ENCODE results near the gene EMID1.

EMID1 gene

GRCh38 chr22:29275167-29275566, 69.5 kb downstream of the EMID1 start:
- TF ChIP-seq CTCF (IDR thresholded peaks at IDR 0.05; ENCODE audit: low read depth, low read length, missing control alignments), result no peak
- no peak overlapping the region for H3K4me3 ChIP-seq (replicated peaks; ENCODE audit: low read depth, low read length)
- no peak for DNase-seq (ENCODE audit: extremely low read depth, low read depth)

GRCh38 chr22:29275819-29276565, 70.3 kb downstream of the EMID1 start:
- no peak overlapping the region for H3K4me3 ChIP-seq (replicated peaks; ENCODE audit: low read depth, low read length)
- no peak for TF ChIP-seq CTCF (IDR thresholded peaks at IDR 0.05; ENCODE audit: low read depth, low read length, missing control alignments)
- DNase-seq (ENCODE audit: extremely low read depth, low read depth), result no peak

GRCh38 chr22:29277927-29278326, 72.2 kb downstream of the EMID1 start:
- no peak for TF ChIP-seq CTCF (IDR thresholded peaks at IDR 0.05; ENCODE audit: low read depth, low read length, missing control alignments)
- no peak for DNase-seq (ENCODE audit: extremely low read depth, low read depth)

GRCh38 chr22:29284196-29284595, 78.5 kb downstream of the EMID1 start:
- TF ChIP-seq CTCF (IDR thresholded peaks at IDR 0.05; ENCODE audit: low read depth, low read length, missing control alignments), result no peak

More at GRCh38 chr22:29277927-29278326, 72.2 kb downstream of the EMID1 start:
- no peak overlapping the region for H3K4me3 ChIP-seq (replicated peaks; ENCODE audit: low read depth, low read length)

GRCh38 chr22:29288837-29289236, 83.1 kb downstream of the EMID1 start:
- no peak overlapping the region for H3K4me3 ChIP-seq (replicated peaks; ENCODE audit: low read depth, low read length)
- no peak for TF ChIP-seq CTCF (IDR thresholded peaks at IDR 0.05; ENCODE audit: low read depth, low read length, missing control alignments)
- DNase-seq (ENCODE audit: extremely low read depth, low read depth), result no peak

More at GRCh38 chr22:29284196-29284595, 78.5 kb downstream of the EMID1 start:
- H3K4me3 ChIP-seq (replicated peaks; ENCODE audit: low read depth, low read length), result no peak overlapping the region
- no peak for DNase-seq (ENCODE audit: extremely low read depth, low read depth)

- no peak for DNase-seq (ENCODE audit: extremely low read depth, low read depth)
- no peak overlapping the region for H3K4me3 ChIP-seq (replicated peaks; ENCODE audit: low read depth, low read length)
- no peak for TF ChIP-seq CTCF (IDR thresholded peaks at IDR 0.05; ENCODE audit: low read depth, low read length, missing control alignments)
These were observed 84.4 kb downstream of the EMID1 start for GRCh38 chr22:29290061-29290460.

GRCh38 chr22:29291215-29291614, 85.5 kb downstream of the EMID1 start:
- no peak overlapping the region for H3K4me3 ChIP-seq (replicated peaks; ENCODE audit: low read depth, low read length)
- DNase-seq (ENCODE audit: extremely low read depth, low read depth), result no peak
- no peak for TF ChIP-seq CTCF (IDR thresholded peaks at IDR 0.05; ENCODE audit: low read depth, low read length, missing control alignments)
